AG09319 (cell line): Measurements from ENCODE around the gene OLA1.

ENCODE experiments used
- DNase-seq: peaks from one replicate; pipeline ENCODE4 v3.0.0-alpha.2; 2010; ENCODE audit warnings: low read depth; ENCODE audit errors: extremely low read depth
- TF ChIP-seq, protein P1 (sequence below): IDR thresholded peaks from 2 replicates; pipeline ENCODE4 v1.5.1; 2011; ENCODE audit warnings: low read depth, mild to moderate bottlenecking, inconsistent platforms, low read length, moderate library complexity

OLA1 gene

DNA sequence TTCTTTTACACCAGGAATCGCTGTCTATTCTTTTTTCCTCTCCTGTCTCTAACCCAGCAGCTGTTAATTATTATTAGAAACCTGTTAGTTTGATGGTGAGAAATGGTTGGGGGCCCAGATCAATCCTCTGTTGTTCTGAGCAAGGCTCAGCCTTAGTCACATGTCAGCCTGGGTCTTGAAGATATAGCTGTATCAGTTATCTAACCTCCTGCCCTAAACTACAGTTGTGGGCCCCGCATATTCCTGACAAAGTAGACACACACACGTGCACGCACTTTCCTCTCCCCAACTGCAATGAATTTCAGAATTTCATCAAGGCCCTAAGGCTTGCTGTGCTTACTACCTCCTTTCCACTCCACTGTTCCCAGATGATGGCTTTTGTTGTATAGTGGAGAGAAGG lies 54.6 kb downstream of the OLA1 start:
- no peak for DNase-seq
- TF ChIP-seq, protein P1, sequence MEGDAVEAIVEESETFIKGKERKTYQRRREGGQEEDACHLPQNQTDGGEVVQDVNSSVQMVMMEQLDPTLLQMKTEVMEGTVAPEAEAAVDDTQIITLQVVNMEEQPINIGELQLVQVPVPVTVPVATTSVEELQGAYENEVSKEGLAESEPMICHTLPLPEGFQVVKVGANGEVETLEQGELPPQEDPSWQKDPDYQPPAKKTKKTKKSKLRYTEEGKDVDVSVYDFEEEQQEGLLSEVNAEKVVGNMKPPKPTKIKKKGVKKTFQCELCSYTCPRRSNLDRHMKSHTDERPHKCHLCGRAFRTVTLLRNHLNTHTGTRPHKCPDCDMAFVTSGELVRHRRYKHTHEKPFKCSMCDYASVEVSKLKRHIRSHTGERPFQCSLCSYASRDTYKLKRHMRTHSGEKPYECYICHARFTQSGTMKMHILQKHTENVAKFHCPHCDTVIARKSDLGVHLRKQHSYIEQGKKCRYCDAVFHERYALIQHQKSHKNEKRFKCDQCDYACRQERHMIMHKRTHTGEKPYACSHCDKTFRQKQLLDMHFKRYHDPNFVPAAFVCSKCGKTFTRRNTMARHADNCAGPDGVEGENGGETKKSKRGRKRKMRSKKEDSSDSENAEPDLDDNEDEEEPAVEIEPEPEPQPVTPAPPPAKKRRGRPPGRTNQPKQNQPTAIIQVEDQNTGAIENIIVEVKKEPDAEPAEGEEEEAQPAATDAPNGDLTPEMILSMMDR, result no peak

DNA sequence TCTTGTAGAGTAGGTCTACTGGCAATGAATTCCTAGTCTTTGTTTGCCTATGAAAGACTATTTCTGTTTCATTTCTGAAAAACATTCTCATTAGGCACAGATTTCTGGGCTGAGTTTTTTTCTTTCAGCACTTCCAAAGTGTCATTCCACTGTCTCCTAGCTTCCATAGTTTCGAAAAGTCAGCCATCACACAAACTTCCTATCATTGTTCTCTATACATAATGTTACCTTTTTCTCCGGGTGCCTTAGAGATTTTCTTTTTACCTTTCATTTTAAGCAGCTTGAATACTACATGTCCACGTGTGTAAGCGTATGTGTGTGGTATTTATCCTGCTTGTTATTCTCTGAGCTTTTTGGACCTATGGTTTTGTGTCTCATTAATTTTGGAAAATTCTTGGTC lies 55.7 kb downstream of the OLA1 start:
- TF ChIP-seq, protein P1, result no peak

DNA sequence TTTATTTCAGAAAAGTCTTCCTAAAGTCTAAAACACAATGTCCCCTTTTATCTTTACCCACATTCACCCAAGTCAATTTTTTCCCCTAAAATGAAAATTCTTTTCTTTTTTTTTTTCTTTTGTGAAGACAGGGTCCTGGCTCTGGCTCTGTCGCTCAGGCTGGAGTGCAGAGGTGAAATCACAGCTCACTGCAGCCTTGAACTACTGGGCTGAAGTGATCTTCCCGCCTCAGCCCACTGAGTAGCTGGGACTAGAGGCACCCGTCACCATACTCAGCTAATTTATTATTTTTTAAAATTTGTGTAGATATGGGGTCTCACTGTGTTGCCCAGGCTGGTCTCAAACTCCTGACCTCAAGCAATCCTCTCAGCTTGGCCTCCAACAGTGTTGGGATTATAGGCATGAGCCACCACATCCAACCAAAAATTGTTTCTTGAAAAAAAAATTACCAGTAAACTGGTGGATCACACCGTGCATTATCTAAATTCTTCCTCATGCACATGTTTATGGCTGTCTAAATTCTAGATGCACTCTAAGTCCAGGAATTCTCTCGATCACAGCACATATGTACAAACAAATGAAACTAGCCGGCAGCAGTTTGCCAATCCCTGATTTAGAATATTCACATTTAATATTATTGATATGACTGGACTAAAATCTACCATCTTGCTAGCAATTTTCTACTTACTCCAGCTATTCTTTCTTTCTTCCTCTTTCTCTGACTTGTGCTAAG lies 56.8 kb downstream of the OLA1 start:
- TF ChIP-seq, protein P1, result no peak
- no peak for DNase-seq

More for the DNA sequence above, 55.7 kb downstream of the OLA1 start:
- DNase-seq, result no peak

DNA sequence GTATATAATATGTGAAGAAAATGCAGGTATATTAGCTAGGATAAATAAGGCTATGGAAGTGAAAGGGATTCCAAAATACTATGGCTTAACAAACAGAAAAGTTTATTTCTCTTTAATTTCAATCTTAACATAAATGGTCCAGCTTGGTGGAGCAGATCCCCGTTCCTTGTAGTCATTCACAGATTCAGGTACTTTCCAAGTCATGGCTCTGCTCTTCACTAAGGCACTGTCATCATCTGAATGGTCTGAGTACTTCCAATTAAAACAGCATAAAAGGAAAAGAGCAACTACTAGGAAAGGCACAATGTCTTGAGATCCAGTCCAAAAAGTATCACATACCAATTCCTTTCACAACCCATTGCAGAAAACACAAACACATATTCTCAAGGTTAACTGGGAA lies 63.4 kb downstream of the OLA1 start:
- TF ChIP-seq, protein P1, result no peak
- DNase-seq, result no peak

DNA sequence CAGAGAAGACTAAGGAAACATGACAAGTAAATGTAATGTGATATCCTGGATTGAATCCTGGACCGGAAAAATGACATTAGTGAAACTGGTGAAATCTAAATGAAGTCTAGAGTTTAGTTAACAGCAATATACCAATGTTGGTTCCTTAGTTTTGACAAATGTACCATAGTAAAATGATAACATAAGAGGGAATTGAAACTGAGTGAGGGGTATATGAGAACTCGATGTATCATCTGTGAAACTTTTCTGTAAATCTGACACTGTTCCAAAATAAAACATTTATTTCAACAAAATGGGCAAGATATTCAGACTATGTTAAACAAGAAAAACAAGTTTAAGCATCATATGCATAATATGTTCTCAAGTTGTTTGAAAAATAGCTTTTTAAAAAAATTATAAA lies 63.8 kb downstream of the OLA1 start:
- TF ChIP-seq, protein P1, result no peak
- no peak for DNase-seq

DNA sequence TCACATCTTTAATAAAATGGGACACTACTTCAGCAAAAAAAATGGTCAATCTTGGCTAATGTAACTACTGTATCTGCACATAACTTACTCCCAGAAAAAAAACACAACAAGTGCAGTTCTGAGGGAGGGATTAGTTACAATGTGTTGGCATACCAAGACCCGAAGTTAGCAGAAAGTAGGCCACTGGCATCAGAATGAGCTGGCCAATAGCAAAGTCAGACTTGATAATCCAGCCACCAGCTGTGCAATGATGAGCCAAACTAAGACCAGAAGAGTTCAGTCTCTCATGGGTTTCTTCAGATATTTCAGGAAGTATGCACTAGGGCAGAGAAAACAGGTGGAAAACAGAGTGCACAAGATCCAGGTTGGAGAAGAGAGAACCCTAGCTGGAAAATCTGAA lies 65.3 kb downstream of the OLA1 start:
- TF ChIP-seq, protein P1, result no peak
- no peak for DNase-seq

DNA sequence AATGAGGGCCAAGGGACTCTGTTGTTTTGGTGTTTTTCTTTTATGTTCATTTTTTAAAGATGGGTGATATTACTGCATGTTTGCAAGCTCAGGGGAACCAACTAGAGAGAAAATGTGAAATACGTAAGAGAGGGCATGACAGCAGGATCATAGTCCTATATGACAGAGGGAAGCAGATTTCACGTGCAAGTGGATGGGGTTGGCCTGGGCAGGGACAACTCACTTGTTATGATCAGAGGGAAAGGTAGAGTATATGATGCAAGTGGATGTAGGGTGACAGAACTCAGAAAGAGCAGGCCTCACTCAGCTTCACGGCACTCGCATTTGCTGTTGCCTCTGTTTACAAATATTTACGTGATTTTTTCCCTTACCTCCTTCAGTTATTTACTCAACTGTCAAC lies 67.0 kb downstream of the OLA1 start:
- TF ChIP-seq, protein P1, result no peak
- no peak for DNase-seq
